ENCODE results near the gene TMEM273.
"Not testable (repeated sequence)": the region's sequence is repeated elsewhere in the genome, so short reads cannot be mapped to it uniquely, and the experiment has no call there.

The TMEM273 gene

DNA sequence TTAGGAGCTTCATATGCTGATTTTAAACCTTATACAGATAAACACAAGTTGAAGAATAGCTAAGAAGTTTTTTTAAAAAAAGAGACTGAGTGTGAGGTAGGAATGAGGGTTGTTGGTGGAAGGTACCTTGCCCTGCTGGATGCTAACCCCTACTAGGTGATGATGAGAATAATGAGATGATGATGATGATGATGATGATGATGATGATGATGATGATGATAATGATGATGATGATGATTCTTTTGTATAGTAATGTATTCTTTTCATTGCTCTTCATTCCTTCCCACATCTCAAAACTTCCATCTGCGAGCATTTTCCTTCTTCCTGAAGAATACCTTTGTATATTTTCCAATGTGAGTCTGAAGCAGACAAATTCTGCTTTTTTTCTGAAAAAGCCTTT is 14.1 kb upstream of the TMEM273 start:
- Histone ChIP-seq H3K4me2 (ENCODE audit: low read length) (no peak overlapping the region), H4K20me1 (ENCODE audit: insufficient read depth, low read length) (no peaks in the 10 kb centered on the region), H2AFZ (ENCODE audit: low read length) (no peak overlapping the region), H3K9me2 (ENCODE audit: low read depth, low read length) (no peaks in the 10 kb centered on the region), H3K27ac (ENCODE audit: low read depth, low read length, poor library complexity, severe bottlenecking) (no peak overlapping the region), H3K27me3 (ENCODE audit: insufficient read depth, low read length) (no peaks in the 10 kb centered on the region), H3F3A (ENCODE audit: insufficient read depth, low read length) (no peaks in the 10 kb centered on the region), H3K4me3 (ENCODE audit: low read depth, low read length, poor library complexity, severe bottlenecking) (no peak overlapping the region), H3K4me1 (ENCODE audit: insufficient read depth, low read length, severe bottlenecking) (no peaks in the 10 kb centered on the region), H3K9ac (ENCODE audit: low read length) (no peak overlapping the region), H3K9me3 (ENCODE audit: low read length) (no peaks in the 10 kb centered on the region), H3K36me3 (ENCODE audit: insufficient read depth, low read length) (no peaks in the 10 kb centered on the region), H3K79me2 (ENCODE audit: insufficient read depth, low read length) (no peaks in the 10 kb centered on the region)
- TF ChIP-seq, protein P1, sequence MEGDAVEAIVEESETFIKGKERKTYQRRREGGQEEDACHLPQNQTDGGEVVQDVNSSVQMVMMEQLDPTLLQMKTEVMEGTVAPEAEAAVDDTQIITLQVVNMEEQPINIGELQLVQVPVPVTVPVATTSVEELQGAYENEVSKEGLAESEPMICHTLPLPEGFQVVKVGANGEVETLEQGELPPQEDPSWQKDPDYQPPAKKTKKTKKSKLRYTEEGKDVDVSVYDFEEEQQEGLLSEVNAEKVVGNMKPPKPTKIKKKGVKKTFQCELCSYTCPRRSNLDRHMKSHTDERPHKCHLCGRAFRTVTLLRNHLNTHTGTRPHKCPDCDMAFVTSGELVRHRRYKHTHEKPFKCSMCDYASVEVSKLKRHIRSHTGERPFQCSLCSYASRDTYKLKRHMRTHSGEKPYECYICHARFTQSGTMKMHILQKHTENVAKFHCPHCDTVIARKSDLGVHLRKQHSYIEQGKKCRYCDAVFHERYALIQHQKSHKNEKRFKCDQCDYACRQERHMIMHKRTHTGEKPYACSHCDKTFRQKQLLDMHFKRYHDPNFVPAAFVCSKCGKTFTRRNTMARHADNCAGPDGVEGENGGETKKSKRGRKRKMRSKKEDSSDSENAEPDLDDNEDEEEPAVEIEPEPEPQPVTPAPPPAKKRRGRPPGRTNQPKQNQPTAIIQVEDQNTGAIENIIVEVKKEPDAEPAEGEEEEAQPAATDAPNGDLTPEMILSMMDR (IDR thresholded peaks at IDR 0.05; ENCODE audit: low read length) = no peak

DNA sequence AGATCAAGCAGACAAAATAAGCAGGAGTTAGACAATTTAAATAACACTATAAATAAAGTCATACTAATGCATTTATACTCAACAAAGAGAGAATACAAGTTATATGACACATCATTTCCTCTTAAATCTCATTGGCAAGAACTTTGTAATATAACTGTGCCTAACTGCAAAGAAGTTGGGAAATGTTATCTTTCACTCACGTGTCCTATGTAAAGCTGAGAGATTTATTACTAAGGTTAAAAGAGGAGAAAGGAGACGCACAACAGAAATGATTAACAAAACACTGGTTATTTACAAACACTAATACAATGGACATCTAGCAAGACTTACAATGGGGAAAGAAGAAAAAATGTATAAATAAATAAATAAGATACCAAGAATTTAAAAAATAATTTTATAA is 12.7 kb upstream of the TMEM273 start:
- Histone ChIP-seq H3K9me2 (ENCODE audit: low read depth, low read length) (no peaks in the 10 kb centered on the region), H3K4me3 (ENCODE audit: low read depth, low read length, poor library complexity, severe bottlenecking) (no peak overlapping the region), H2AFZ (ENCODE audit: low read length) (no peak overlapping the region), H4K20me1 (ENCODE audit: insufficient read depth, low read length) (no peaks in the 10 kb centered on the region), H3K4me1 (ENCODE audit: insufficient read depth, low read length, severe bottlenecking) (no peaks in the 10 kb centered on the region), H3K79me2 (ENCODE audit: insufficient read depth, low read length) (no peaks in the 10 kb centered on the region), H3K27me3 (ENCODE audit: insufficient read depth, low read length) (no peaks in the 10 kb centered on the region), H3K9ac (ENCODE audit: low read length) (no peak overlapping the region), H3K36me3 (ENCODE audit: insufficient read depth, low read length) (no peaks in the 10 kb centered on the region), H3K9me3 (ENCODE audit: low read length) (no peaks in the 10 kb centered on the region), H3F3A (ENCODE audit: insufficient read depth, low read length) (no peaks in the 10 kb centered on the region), H3K27ac (ENCODE audit: low read depth, low read length, poor library complexity, severe bottlenecking) (no peak overlapping the region), H3K4me2 (ENCODE audit: low read length) (no peak overlapping the region)
- TF ChIP-seq, protein P1 (IDR thresholded peaks at IDR 0.05; ENCODE audit: low read length) = no peak
- no peak for TF ChIP-seq EZH2 (IDR thresholded peaks at IDR 0.05; ENCODE audit: borderline replicate concordance, low read length)

DNA sequence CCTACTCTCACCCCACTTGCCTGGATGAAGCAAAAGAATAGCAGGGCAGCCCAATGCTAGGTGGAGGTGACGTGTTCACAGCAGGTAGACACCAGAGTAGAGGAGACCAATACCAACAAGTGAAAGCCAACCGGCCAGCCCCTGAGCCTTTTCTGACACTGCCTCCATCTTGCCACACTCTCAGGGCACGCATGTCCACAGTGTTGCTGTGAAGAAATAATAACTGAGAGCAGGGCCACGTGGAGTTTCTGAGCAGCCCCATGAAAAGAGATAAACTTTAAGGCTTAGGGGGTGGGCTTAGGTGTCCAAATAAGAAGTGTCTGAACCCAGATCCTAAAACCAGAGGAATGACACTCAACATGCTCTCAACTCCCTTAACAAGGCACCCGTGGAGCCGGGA is 9.0 kb upstream of the TMEM273 start:
- Histone ChIP-seq H3F3A (ENCODE audit: insufficient read depth, low read length) (no peaks in the 10 kb centered on the region), H2AFZ (ENCODE audit: low read length) (no peak overlapping the region), H3K27me3 (ENCODE audit: insufficient read depth, low read length) (no peaks in the 10 kb centered on the region), H3K9me3 (ENCODE audit: low read length) (no peaks in the 10 kb centered on the region), H3K4me2 (ENCODE audit: low read length) (no peak overlapping the region), H3K27ac (ENCODE audit: low read depth, low read length, poor library complexity, severe bottlenecking) (no peak overlapping the region), H3K4me1 (ENCODE audit: insufficient read depth, low read length, severe bottlenecking) (no peaks in the 10 kb centered on the region), H3K79me2 (ENCODE audit: insufficient read depth, low read length) (no peaks in the 10 kb centered on the region), H3K9me2 (ENCODE audit: low read depth, low read length) (no peaks in the 10 kb centered on the region), H3K36me3 (ENCODE audit: insufficient read depth, low read length) (no peaks in the 10 kb centered on the region), H3K4me3 (ENCODE audit: low read depth, low read length, poor library complexity, severe bottlenecking) (no peak overlapping the region), H4K20me1 (ENCODE audit: insufficient read depth, low read length) (no peaks in the 10 kb centered on the region), H3K9ac (ENCODE audit: low read length) (no peak overlapping the region)
- TF ChIP-seq, protein P1 (IDR thresholded peaks at IDR 0.05; ENCODE audit: low read length) = no peak
- no peak for TF ChIP-seq EZH2 (IDR thresholded peaks at IDR 0.05; ENCODE audit: borderline replicate concordance, low read length)

DNA sequence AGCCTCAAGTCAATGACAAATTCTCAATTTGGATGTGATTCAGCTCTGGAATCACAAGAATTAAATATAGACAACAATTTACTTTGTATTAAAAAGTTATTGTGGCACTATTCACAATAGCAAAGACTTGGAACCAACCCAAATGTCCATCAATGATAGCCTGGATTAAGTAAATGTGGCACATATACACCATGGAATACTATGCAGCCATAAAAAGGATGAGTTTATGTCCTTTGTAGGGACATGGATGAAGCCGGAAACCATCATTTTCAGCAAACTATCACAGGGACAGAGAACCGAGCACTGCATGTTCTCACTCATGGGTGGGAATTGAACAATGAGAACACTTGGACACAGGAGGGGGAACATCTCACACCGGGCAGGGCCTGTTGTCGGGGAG is 7.7 kb upstream of the TMEM273 start:
- not testable (repeated sequence) for H4K20me1 ChIP-seq (ENCODE audit: insufficient read depth, low read length); H3K79me2 ChIP-seq (ENCODE audit: insufficient read depth, low read length); H3K9me2 ChIP-seq (ENCODE audit: low read depth, low read length); H3F3A ChIP-seq (ENCODE audit: insufficient read depth, low read length); H3K27ac ChIP-seq (ENCODE audit: low read depth, low read length, poor library complexity, severe bottlenecking); H3K4me1 ChIP-seq (ENCODE audit: insufficient read depth, low read length, severe bottlenecking); H3K4me3 ChIP-seq (ENCODE audit: low read depth, low read length, poor library complexity, severe bottlenecking); H3K36me3 ChIP-seq (ENCODE audit: insufficient read depth, low read length); H3K4me2 ChIP-seq (ENCODE audit: low read length); H3K9me3 ChIP-seq (ENCODE audit: low read length); H2AFZ ChIP-seq (ENCODE audit: low read length); H3K9ac ChIP-seq (ENCODE audit: low read length); H3K27me3 ChIP-seq (ENCODE audit: insufficient read depth, low read length)

Data from OCI-LY1 (cell line).